Measurements from ENCODE around the gene PRR33.

DNA sequence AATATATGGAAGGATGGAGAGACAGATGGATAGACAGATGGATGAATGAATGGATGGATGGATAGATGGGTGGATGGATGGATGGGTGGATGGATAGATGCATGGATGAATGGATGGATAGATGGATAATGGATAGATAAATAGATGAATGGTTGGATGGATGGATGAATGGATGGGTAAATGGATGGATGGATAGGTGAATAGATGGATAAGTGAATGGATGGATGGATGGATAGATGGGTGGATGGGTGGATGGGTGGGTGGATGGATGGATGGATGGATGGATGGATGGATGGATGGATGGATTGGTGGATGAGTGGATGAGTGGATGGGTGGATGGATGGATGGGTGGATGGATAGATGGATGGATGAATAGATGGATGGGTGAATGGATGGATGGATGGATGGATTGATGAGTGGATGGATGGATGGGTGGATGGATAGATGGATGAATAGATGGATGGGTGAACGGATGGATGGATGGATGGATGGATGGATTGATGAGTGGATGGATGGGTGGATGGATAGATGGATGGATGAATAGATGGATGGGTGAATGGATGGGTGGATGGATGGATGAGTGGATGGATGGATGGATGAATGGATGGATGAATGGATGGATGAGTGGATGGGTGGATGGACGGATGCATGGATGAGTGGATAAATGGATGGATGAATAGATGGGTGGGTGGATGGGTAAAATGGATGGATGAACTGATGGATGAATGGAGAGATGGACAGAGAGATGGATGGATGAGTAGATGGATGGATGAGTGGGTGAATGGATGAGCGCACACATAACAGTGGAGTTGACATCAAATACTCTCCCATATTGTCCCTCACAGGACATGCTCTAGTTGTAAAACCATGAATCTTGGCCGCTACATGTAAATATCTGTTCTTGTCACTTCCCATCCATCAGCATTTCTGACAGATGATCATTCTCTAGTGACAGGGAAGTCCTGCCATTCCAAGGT, 30.0 kb downstream of the PRR33 start:
- TF ChIP-seq, protein P1, sequence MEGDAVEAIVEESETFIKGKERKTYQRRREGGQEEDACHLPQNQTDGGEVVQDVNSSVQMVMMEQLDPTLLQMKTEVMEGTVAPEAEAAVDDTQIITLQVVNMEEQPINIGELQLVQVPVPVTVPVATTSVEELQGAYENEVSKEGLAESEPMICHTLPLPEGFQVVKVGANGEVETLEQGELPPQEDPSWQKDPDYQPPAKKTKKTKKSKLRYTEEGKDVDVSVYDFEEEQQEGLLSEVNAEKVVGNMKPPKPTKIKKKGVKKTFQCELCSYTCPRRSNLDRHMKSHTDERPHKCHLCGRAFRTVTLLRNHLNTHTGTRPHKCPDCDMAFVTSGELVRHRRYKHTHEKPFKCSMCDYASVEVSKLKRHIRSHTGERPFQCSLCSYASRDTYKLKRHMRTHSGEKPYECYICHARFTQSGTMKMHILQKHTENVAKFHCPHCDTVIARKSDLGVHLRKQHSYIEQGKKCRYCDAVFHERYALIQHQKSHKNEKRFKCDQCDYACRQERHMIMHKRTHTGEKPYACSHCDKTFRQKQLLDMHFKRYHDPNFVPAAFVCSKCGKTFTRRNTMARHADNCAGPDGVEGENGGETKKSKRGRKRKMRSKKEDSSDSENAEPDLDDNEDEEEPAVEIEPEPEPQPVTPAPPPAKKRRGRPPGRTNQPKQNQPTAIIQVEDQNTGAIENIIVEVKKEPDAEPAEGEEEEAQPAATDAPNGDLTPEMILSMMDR (conservative IDR thresholded peaks at IDR 0.05 in 1 of 2, IDR thresholded peaks at IDR 0.05 in 1 of 2; ENCODE audit: extremely low read depth in 1 of 2, insufficient read depth in 1 of 2, low read depth in 1 of 2, low read length in 2 of 2): no peak
- no peak for TF ChIP-seq EZH2 (IDR thresholded peaks at IDR 0.05; ENCODE audit: borderline replicate concordance, low read length)

All from mammary epithelial cell (primary cell).